ENCODE data around the gene STAC3.

DNA sequence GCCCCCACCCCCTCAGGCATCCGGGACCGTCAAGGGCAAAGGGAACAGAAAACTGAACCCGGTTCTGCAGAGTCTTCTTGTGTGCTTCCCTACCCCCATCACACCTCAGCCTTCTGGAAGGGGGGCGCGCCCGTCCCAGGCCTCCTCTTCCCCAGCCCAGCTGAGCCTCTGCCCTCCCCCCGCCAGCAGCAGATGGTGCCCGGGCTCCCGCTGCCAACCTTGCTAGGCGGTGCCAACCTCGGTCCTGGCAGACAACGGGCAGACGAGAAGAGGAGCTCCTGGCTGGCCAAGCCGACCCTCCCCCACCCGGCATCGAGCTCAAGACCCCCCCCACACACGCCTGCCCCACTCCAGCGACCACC is 8.7 kb downstream of the STAC3 start:
- no peak for TF ChIP-seq ZNF274 (IDR thresholded peaks at IDR 0.05; ENCODE audit: low read depth, low read length)
- TF ChIP-seq YY1 (IDR thresholded peaks at IDR 0.05; ENCODE audit: insufficient read depth, insufficient read length) = no peak

All from NT2/D1 (cell line).